Endodermal cell (in vitro differentiated cells): ENCODE measurements around the gene FAT2. TPM values are rescaled to one million over a fixed set of nuclear protein-coding genes. Genes with fewer than 3 reads are reported as not detected.

ENCODE experiments used
- DNase-seq: peaks from one replicate; pipeline ENCODE4 v3.0.0-alpha.2; 2017
- H3K27ac ChIP-seq: 2 replicates; pipeline ENCODE4 v1.5.1; 2013; ENCODE audit warnings: mild to moderate bottlenecking, low read depth, low read length, moderate library complexity
- H3K27me3 ChIP-seq: 2 replicates; pipeline ENCODE4 v1.6.1; 2013; ENCODE audit warnings: mild to moderate bottlenecking, low read length, moderate library complexity; ENCODE audit not compliant: insufficient read depth, control insufficient read depth, poor library complexity, severe bottlenecking
- H3K36me3 ChIP-seq: 2 replicates; pipeline ENCODE4 v1.7.0; 2013; ENCODE audit warnings: mild to moderate bottlenecking, low read length, moderate library complexity; ENCODE audit not compliant: control insufficient read depth, insufficient read depth
- H3K4me1 ChIP-seq: one replicate; pipeline ENCODE4 v1.7.0; 2013; ENCODE audit warnings: low read length; ENCODE audit not compliant: control insufficient read depth, insufficient read depth
- H3K4me3 ChIP-seq: 2 replicates; pipeline ENCODE4 v1.5.1; 2013; ENCODE audit warnings: mild to moderate bottlenecking, low read length, moderate library complexity
- H3K9ac ChIP-seq: 2 replicates; pipeline ENCODE4 v1.6.1; 2013; ENCODE audit warnings: mild to moderate bottlenecking, low read length, moderate library complexity; ENCODE audit not compliant: poor library complexity, severe bottlenecking; ENCODE audit errors: extremely low read depth
- H3K9me3 ChIP-seq: 2 replicates; pipeline ENCODE4 v1.6.1; 2013; ENCODE audit warnings: mild to moderate bottlenecking, low read length, moderate library complexity; ENCODE audit not compliant: control insufficient read depth
- H3K27ac Mint-ChIP-seq: 2 replicates; pipeline ENCODE4 v1.8.0; 2020; ENCODE audit warnings: mixed read lengths
- H3K27me3 Mint-ChIP-seq: 2 replicates; pipeline ENCODE4 v1.8.0; 2021; ENCODE audit warnings: mild to moderate bottlenecking, mixed read lengths; ENCODE audit not compliant: insufficient read depth
- H3K36me3 Mint-ChIP-seq: 2 replicates; pipeline ENCODE4 v1.8.0; 2020; ENCODE audit warnings: low read depth, mixed read lengths
- H3K4me1 Mint-ChIP-seq: 2 replicates; pipeline ENCODE4 v1.8.0; 2020; ENCODE audit warnings: mixed read lengths
- H3K4me3 Mint-ChIP-seq: 2 replicates; pipeline ENCODE4 v1.8.0; 2020; ENCODE audit warnings: mild to moderate bottlenecking, moderate library complexity, mixed read lengths
- H3K9me3 Mint-ChIP-seq: 2 replicates; pipeline ENCODE4 v1.8.0; 2020; ENCODE audit warnings: mild to moderate bottlenecking, mixed read lengths
- CTCF ChIP-seq: fragments of 200-600 bp; sonication (generic); conservative IDR thresholded peaks from 2 replicates; pipeline ENCODE4 v1.5.0; 2021; ENCODE audit warnings: antibody characterized with exemption, mild to moderate bottlenecking
- WGBS, 2 experiments: methylation state at CpG; one replicate each; pipeline versions ENCODE4 v1.1.5 to v1.1.7; 2013; ENCODE audit warnings: missing lambda C conversion rate in 2 of 2, mixed read lengths in 1 of 2; ENCODE audit not compliant: insufficient coverage in 1 of 2, insufficient read length in 1 of 2; 5-methylcytosine and 5-hydroxymethylcytosine counted together
- total RNA-seq, 2 donors: library from RNA; stranded (reverse); fragmentation: NEBNext Ultra II Directional in 1 of 2; extraction: Animal tissue kit (Norgen Biotek cat#: 25700) in 1 of 2; gene quantifications; 2 replicates in 1 of 2; 3 replicates in 1 of 2; pipeline ENCODE4 v1.2.1, GENCODE V29; 2021

Gene FAT2
- total RNA-seq, 2 donors from 2014 or later: 0.18 TPM; not detected in 1

GRCh38 chr5:151553695-151554094 lies 37.4 kb downstream of the FAT2 start:
- DNase-seq: no peak
- Mint-ChIP-seq H3K4me1 (no peaks in the 10 kb centered on the region), H3K36me3 (no peaks in the 10 kb centered on the region), H3K27ac (no peak overlapping the region), H3K4me3 (no peak overlapping the region), H3K27me3 (peaks cover 6% of the 10 kb centered on the region), H3K9me3 (no peaks in the 10 kb centered on the region)
- Histone ChIP-seq H3K27me3 (peaks cover 2% of the 10 kb centered on the region), H3K4me1 (no peaks in the 10 kb centered on the region), H3K9me3 (no peaks in the 10 kb centered on the region), H3K27ac (no peak overlapping the region), H3K9ac (no peak overlapping the region), H3K4me3 (no peak overlapping the region), H3K36me3 (no peaks in the 10 kb centered on the region)
- 88 to 91% methylated on average over 5 of the region's 5 CpGs for WGBS, 2 experiments
- TF ChIP-seq CTCF: no peak

GRCh38 chr5:151553130-151553670 lies 37.9 kb downstream of the FAT2 start:
- Histone ChIP-seq H3K4me3 (no peak overlapping the region), H3K9ac (no peak overlapping the region), H3K27me3 (no peaks in the 10 kb centered on the region), H3K9me3 (no peaks in the 10 kb centered on the region), H3K36me3 (no peaks in the 10 kb centered on the region), H3K27ac (no peak overlapping the region), H3K4me1 (no peaks in the 10 kb centered on the region)
- H3K27me3 Mint-ChIP-seq: peaks cover 6% of the 10 kb centered on the region
- H3K27ac Mint-ChIP-seq: no peak overlapping the region
- H3K9me3 Mint-ChIP-seq: no peaks in the 10 kb centered on the region
- H3K4me1 Mint-ChIP-seq: no peaks in the 10 kb centered on the region
- WGBS, 2 experiments: 93% methylated on average over 7 to 10 of the region's 10 CpGs
- no peak for DNase-seq
- H3K36me3 Mint-ChIP-seq: no peaks in the 10 kb centered on the region
- H3K4me3 Mint-ChIP-seq: no peak overlapping the region
- TF ChIP-seq CTCF: no peak

- Mint-ChIP-seq H3K9me3 (no peaks in the 10 kb centered on the region), H3K4me3 (no peak overlapping the region), H3K36me3 (no peaks in the 10 kb centered on the region), H3K4me1 (no peaks in the 10 kb centered on the region), H3K27me3 (peaks cover 6% of the 10 kb centered on the region), H3K27ac (no peak overlapping the region)
- Histone ChIP-seq H3K9ac (no peak overlapping the region), H3K36me3 (no peaks in the 10 kb centered on the region), H3K4me3 (no peak overlapping the region), H3K4me1 (no peaks in the 10 kb centered on the region), H3K27ac (no peak overlapping the region), H3K27me3 (no peaks in the 10 kb centered on the region), H3K9me3 (no peaks in the 10 kb centered on the region)
- TF ChIP-seq CTCF: no peak
- 96 to 100% methylated on average over 1 to 3 of the region's 3 CpGs for WGBS, 2 experiments
- no peak for DNase-seq
Observed at GRCh38 chr5:151551985-151552384, 39.1 kb downstream of the FAT2 start.
